A673 (cell line): ENCODE measurements around the gene KCP. TPM values are rescaled to one million over a fixed set of nuclear protein-coding genes. Genes with fewer than 3 reads are reported as not detected.

Experiments used
- BruUV-seq: library from RNA; stranded (reverse); fragments of 400-500 nt; replicated peaks from 2 replicates; lab custom pipeline; 2021; lab: Mats Ljungman, UMichigan
- CTCF ChIA-PET: fragments of 300-600 bp; sonication (Branson Sonifier 250); formaldehyde crosslinking; loops from one replicate; lab custom pipeline; 2022; ENCODE audit warnings: antibody characterized with exemption; lab: Charles Lee
- POLR2A ChIA-PET: fragments of 300-600 bp; sonication (Branson Sonifier 250); formaldehyde crosslinking; loops from one replicate; lab custom pipeline; 2022; ENCODE audit warnings: antibody characterized with exemption; ENCODE audit not compliant: low non-redundant PET; lab: Charles Lee
- DNase-seq: peaks from one replicate; pipeline ENCODE4 v3.0.0-alpha.2; 2015; ENCODE audit warnings: low spot score
- H3K27ac ChIP-seq: fragments of 200-600 bp; sonication (generic); 2 replicates; pipeline ENCODE4 v1.5.1; 2016; ENCODE audit warnings: mixed run types, low read depth, mild to moderate bottlenecking, mixed read lengths, antibody characterized with exemption, low read length; ENCODE audit not compliant: poor library complexity, severe bottlenecking
- H3K27me3 ChIP-seq: fragments of 200-600 bp; sonication (generic); replicated peaks from 2 replicates; pipeline ENCODE4 v1.6.1; 2017; ENCODE audit warnings: mixed run types, low read depth, mild to moderate bottlenecking, mixed read lengths, antibody characterized with exemption, low read length; ENCODE audit not compliant: insufficient read depth, poor library complexity
- H3K36me3 ChIP-seq: fragments of 200-600 bp; sonication (generic); 2 replicates; pipeline ENCODE4 v1.6.1; 2016; ENCODE audit warnings: mixed run types, mild to moderate bottlenecking, mixed read lengths, antibody characterized with exemption, low read length; ENCODE audit not compliant: insufficient read depth, poor library complexity, severe bottlenecking
- H3K4me1 ChIP-seq: fragments of 200-600 bp; sonication (generic); 2 replicates; pipeline ENCODE4 v1.6.1; 2017; ENCODE audit warnings: mixed run types, mild to moderate bottlenecking, mixed read lengths, antibody characterized with exemption, low read length; ENCODE audit not compliant: insufficient read depth, poor library complexity, severe bottlenecking
- H3K4me3 ChIP-seq: fragments of 200-600 bp; sonication (generic); 2 replicates; pipeline ENCODE4 v1.5.1; 2016; ENCODE audit warnings: low read depth, mixed run types, mild to moderate bottlenecking, mixed read lengths, low read length; ENCODE audit not compliant: poor library complexity, severe bottlenecking
- H3K9me3 ChIP-seq: fragments of 200-600 bp; sonication (generic); 2 replicates; pipeline ENCODE4 v1.6.1; 2016; ENCODE audit warnings: mixed run types, low read depth, mild to moderate bottlenecking, mixed read lengths, antibody characterized with exemption, low read length; ENCODE audit not compliant: poor library complexity, severe bottlenecking
- EZH2 ChIP-seq: fragments of 200-600 bp; sonication (generic); IDR thresholded peaks from 2 replicates; pipeline ENCODE4 v1.6.1; 2017; ENCODE audit warnings: borderline replicate concordance, low read depth, mild to moderate bottlenecking, mixed read lengths, antibody characterized with exemption, low read length; ENCODE audit not compliant: poor library complexity, severe bottlenecking
- intact Hi-C: fragments of 100-400 bp; cut with micrococcal nuclease; formaldehyde crosslinking; loops from one replicate; pipeline ENCODE4 v1.10.0; 2022; ENCODE audit not compliant: unreplicated experiment
- total RNA-seq: library from RNA; stranded (reverse); gene quantifications from 2 replicates; pipeline ENCODE4 v1.2.3, GENCODE V29; 2021
- TF ChIP-seq, protein P1 (sequence below): fragments of 300-800, 200-600 bp; sonication (generic); conservative IDR thresholded peaks from 2 replicates; pipeline ENCODE4 v1.5.1; 2017; ENCODE audit warnings: low read depth, mild to moderate bottlenecking, antibody characterized with exemption, low read length, moderate library complexity, mixed read lengths

KCP gene
- total RNA-seq, 1 experiment from 2014 or later = not detected

DNA sequence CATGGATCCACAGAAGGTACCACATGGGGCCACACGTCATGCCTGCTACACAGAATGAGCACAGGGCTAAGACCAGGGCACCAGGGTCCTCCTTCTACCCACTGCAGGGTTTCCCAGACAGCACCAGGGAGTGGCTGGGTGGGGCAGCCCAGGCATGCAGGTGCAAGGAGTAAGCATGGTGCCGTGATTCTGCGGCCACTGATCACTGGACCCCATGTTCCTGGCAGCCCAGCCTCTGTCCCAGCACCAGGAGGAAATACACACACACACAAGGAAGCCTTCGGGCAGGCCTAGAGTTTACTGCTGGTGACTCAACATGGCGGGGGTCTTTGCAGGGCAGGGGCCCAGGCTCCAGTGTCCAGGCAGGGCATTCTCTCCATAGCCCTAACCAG lies 33.9 kb downstream of the KCP start:
- CTCF ChIA-PET = no interaction called here
- no TSS peak for BruUV-seq
- POLR2A ChIA-PET = no interaction called here
- no peak for DNase-seq
- H3K36me3 ChIP-seq = no peaks in the 10 kb centered on the region
- H3K4me3 ChIP-seq = no peak overlapping the region
- no peak for TF ChIP-seq EZH2
- TF ChIP-seq, protein P1, sequence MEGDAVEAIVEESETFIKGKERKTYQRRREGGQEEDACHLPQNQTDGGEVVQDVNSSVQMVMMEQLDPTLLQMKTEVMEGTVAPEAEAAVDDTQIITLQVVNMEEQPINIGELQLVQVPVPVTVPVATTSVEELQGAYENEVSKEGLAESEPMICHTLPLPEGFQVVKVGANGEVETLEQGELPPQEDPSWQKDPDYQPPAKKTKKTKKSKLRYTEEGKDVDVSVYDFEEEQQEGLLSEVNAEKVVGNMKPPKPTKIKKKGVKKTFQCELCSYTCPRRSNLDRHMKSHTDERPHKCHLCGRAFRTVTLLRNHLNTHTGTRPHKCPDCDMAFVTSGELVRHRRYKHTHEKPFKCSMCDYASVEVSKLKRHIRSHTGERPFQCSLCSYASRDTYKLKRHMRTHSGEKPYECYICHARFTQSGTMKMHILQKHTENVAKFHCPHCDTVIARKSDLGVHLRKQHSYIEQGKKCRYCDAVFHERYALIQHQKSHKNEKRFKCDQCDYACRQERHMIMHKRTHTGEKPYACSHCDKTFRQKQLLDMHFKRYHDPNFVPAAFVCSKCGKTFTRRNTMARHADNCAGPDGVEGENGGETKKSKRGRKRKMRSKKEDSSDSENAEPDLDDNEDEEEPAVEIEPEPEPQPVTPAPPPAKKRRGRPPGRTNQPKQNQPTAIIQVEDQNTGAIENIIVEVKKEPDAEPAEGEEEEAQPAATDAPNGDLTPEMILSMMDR = no peak
- no peaks in the 10 kb centered on the region for H3K27me3 ChIP-seq
- H3K9me3 ChIP-seq = no peaks in the 10 kb centered on the region
- no peaks in the 10 kb centered on the region for H3K4me1 ChIP-seq
- no peak overlapping the region for H3K27ac ChIP-seq
- intact Hi-C loops = no loop called here

DNA sequence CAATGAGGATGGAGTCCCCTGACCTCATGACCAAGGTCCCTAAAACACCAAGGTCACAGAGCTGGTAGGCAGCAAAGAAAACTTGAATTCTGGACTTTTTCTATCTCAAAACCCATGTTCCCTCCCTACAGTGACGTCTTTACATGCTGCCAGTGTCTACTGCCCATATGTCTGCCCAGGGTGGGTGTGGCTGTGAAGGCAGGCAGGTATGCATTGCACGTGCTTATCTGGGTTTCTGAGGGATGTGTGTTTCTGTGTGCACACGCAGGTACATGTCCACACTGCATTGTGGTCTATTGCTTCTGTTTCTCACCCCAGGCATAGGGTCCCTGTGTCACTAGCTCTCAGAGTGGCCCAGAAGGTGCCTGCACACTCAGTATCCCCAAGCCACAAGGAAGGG lies 34.4 kb downstream of the KCP start:
- no peaks in the 10 kb centered on the region for H3K4me1 ChIP-seq
- H3K27ac ChIP-seq = no peak overlapping the region
- CTCF ChIA-PET = no interaction called here
- H3K36me3 ChIP-seq = no peaks in the 10 kb centered on the region
- H3K4me3 ChIP-seq = no peak overlapping the region
- POLR2A ChIA-PET = no interaction called here
- no peaks in the 10 kb centered on the region for H3K9me3 ChIP-seq
- intact Hi-C loops = no loop called here
- H3K27me3 ChIP-seq = no peaks in the 10 kb centered on the region
- TF ChIP-seq EZH2 = no peak
- TF ChIP-seq, protein P1 = no peak
- no peak for DNase-seq
- no TSS peak for BruUV-seq

DNA sequence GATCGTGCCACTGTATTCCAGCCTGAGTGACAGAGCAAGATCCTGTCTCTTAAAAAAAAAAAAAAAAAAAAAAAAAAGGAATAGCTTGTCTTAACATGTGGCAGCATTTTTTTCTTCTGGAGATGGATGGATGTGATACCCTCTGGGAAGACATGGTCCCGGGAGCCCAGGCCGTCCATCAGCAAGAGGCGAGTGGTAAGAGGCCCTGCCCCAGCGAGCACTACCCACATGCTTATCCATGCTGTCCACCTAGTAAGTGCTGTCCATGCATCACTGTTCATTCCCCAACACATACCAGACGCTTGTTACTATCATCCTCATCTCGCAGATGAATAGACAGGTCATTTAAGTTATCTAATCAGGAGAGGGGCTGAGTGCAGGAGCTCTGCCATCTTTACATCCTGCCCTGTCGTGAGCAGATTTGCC lies 35.0 kb downstream of the KCP start:
- H3K36me3 ChIP-seq = no peaks in the 10 kb centered on the region
- TF ChIP-seq, protein P1 = no peak
- TF ChIP-seq EZH2 = no peak
- no peaks in the 10 kb centered on the region for H3K9me3 ChIP-seq
- BruUV-seq = no TSS peak
- intact Hi-C loops = no loop called here
- no peak overlapping the region for H3K4me3 ChIP-seq
- CTCF ChIA-PET = no interaction called here
- H3K4me1 ChIP-seq = no peaks in the 10 kb centered on the region
- H3K27me3 ChIP-seq = no peaks in the 10 kb centered on the region
- H3K27ac ChIP-seq = no peak overlapping the region
- POLR2A ChIA-PET = no interaction called here
- DNase-seq = no peak
